ENCODE data around the gene ZC3H6.

Gene ZC3H6

GRCh38 chr2:112275311-112275886 lies at the start of gene ZC3H6:
Gene ZC3H6 (plus strand): TSS chr2:112275597. CDS start chr2:112275995, 398 bp downstream.
- TF ChIP-seq CTCF (IDR thresholded peaks at IDR 0.05; ENCODE audit: low read depth, low read length): peak; percentile 7
- H3K4me3 ChIP-seq (ENCODE audit: low read depth, low read length): peak within 1 kb of the TSS; percentile 62
- DNase-seq (ENCODE audit: low read depth, low spot score): peak; percentile 99
- in situ Hi-C loops (cut with HindIII; ENCODE audit: low sequenced_read_pairs): no loop called here

- in situ Hi-C loops (cut with HindIII; ENCODE audit: low sequenced_read_pairs): no loop called here
- H3K4me3 ChIP-seq (ENCODE audit: low read depth, low read length): no peak overlapping the region
- DNase-seq (ENCODE audit: low read depth, low spot score): peak; percentile 8
- no peak for TF ChIP-seq CTCF (IDR thresholded peaks at IDR 0.05; ENCODE audit: low read depth, low read length)
Measured at GRCh38 chr2:112229348-112229747, 46.0 kb upstream of the ZC3H6 start.

GRCh38 chr2:112230371-112230770 lies 45.0 kb upstream of the ZC3H6 start:
- TF ChIP-seq CTCF (IDR thresholded peaks at IDR 0.05; ENCODE audit: low read depth, low read length): no peak
- in situ Hi-C loops (cut with HindIII; ENCODE audit: low sequenced_read_pairs): no loop called here
- H3K4me3 ChIP-seq (ENCODE audit: low read depth, low read length): no peak overlapping the region
- no peak for DNase-seq (ENCODE audit: low read depth, low spot score)

GRCh38 chr2:112239862-112240261 lies 35.5 kb upstream of the ZC3H6 start:
- in situ Hi-C loops (cut with HindIII; ENCODE audit: low sequenced_read_pairs): no loop called here
- H3K4me3 ChIP-seq (ENCODE audit: low read depth, low read length): no peak overlapping the region
- no peak for TF ChIP-seq CTCF (IDR thresholded peaks at IDR 0.05; ENCODE audit: low read depth, low read length)
- no peak for DNase-seq (ENCODE audit: low read depth, low spot score)

GRCh38 chr2:112242384-112242783 lies 33.0 kb upstream of the ZC3H6 start:
- in situ Hi-C loops (cut with HindIII; ENCODE audit: low sequenced_read_pairs): no loop called here
- TF ChIP-seq CTCF (IDR thresholded peaks at IDR 0.05; ENCODE audit: low read depth, low read length): no peak
- no peak for DNase-seq (ENCODE audit: low read depth, low spot score)
- H3K4me3 ChIP-seq (ENCODE audit: low read depth, low read length): no peak overlapping the region

- no peak for TF ChIP-seq CTCF (IDR thresholded peaks at IDR 0.05; ENCODE audit: low read depth, low read length)
- H3K4me3 ChIP-seq (ENCODE audit: low read depth, low read length): no peak overlapping the region
- in situ Hi-C loops (cut with HindIII; ENCODE audit: low sequenced_read_pairs): no loop called here
- DNase-seq (ENCODE audit: low read depth, low spot score): no peak
Measured at GRCh38 chr2:112243233-112243632, 32.2 kb upstream of the ZC3H6 start.

All from astrocyte of the spinal cord (primary cell).